CD4-positive, alpha-beta T cell treated with Interleukin-6 at 100 ng/mL for 8 hours (primary cell): ENCODE measurements around the gene HTRA1.

Source experiments
- DNase-seq: peaks from one replicate; pipeline ENCODE4 v3.0.0-alpha.2; 2020; ENCODE audit warnings: mixed read lengths, low spot score

HTRA1 gene

DNA sequence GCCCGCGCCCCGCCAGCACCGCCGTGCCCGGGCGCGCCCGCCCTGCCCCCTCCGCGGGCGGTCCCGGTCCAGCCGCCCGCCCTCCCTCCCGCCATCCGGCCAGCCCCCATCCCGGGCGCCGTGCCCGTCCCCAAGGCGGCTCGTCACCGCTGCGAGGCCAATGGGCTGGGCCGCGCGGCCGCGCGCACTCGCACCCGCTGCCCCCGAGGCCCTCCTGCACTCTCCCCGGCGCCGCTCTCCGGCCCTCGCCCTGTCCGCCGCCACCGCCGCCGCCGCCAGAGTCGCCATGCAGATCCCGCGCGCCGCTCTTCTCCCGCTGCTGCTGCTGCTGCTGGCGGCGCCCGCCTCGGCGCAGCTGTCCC lies at the start of gene HTRA1:
Gene HTRA1, plus strand, starts transcription at position 187 of the 362 bp plus-strand sequence. Its CDS starts 100 bp downstream, at position 287.
- no peak for DNase-seq

DNA sequence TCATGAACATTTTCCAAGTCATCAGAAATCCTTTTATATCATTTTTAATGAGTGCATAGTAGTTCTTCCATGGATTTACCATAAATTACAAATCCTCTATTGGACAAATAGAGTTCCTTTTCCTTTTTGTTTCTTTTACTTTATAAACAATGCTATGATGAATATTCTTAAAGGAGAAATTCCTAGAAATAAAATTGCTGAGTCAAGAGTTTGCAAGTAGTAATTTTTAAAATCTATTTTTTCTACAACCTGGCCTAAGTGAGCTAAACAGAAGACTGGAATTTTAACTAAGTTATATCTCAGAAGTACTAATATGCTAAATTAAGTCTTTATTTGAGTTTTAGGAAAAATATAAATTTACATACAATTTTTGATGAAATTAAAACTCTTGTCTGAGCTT lies 48.0 kb upstream of the HTRA1 start:
- no peak for DNase-seq

DNA sequence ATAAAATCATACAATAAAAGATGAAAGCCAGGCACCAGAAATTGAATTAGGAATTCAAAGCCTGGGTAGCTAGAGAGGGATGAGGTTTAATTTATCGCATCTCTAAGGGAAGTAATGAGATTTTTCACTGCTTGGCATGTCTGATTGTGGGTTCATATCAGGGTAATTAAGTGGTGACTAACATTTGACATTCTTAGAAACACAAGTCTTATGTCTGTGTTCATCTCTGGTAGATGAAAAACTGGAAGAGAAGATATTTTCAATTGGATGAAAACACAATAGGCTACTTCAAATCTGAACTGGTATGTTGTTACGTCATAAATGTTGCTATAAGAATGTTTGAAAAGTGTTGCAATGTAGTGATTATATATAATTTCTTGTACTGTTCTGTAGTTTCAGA lies 43.7 kb upstream of the HTRA1 start:
- no peak for DNase-seq

DNA sequence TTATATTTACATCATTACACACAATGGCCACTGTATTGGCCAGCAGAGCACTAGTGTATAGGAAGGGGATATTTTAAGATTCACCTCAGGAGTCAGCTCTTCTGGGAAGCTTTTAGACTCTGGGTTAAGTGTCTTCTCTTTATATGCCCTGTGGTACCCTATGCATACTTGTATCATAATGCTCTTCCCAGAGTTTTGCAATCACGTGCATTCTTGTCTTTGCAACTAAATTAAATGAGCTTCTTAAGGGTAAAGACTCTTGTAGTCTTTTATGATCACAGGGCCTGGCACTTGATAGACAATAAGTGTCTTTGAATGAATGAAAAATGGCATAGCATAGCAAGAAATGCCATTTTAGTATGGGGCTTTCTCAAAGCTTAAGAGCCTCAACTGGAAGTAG lies 42.3 kb upstream of the HTRA1 start:
- DNase-seq = no peak

DNA sequence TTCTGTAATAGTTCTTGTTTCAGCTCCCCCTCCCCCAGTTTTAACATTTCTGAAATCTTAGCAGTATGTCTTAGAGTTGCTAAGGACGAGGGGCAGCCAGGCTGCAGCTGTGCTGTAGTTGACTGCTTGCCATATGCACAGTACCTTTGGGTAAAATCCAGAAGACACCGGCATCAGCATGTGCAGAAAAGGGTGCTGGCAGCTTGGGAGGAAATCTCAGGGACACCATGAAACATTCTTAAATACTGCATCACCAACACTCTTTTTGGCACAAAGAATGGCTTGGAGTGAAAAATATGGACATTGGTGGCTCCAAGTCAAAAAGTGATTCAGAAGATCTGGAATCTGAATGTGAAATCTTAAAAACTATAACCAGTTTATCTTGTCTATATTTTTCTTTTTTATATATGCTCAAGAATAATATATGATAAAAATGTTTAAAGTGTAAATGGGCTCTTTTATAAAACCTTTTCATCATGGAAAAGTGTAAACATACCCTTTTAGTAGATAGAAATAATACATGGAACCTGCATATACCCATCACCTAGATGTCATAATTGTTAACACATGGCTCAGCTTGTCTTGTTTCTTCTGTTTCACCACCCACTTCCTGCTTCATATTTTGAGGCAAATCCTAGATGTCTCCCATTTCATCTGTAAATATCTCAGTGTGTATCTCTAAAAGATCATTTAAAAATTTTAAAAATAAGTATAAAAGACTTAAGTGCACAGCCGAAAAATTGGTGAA lies 41.3 kb upstream of the HTRA1 start:
- no peak for DNase-seq

DNA sequence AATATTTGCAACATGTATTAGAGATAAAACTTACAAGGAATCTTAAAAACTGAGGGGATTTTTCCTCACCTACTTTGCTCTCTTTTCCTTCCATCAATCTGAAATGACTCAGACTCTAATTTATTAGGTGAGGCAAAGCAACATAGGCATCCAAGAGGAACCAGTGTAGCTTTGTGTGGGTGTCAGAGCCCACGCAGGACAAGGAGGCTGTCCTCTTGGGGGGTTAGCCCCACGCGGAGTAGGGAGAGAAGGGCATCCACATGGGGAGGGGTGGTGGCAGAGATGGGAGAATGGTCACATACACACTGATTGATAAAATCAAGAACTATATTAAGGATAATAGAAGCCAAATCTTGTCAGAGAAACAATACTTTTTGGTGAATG lies 40.7 kb upstream of the HTRA1 start:
- no peak for DNase-seq

DNA sequence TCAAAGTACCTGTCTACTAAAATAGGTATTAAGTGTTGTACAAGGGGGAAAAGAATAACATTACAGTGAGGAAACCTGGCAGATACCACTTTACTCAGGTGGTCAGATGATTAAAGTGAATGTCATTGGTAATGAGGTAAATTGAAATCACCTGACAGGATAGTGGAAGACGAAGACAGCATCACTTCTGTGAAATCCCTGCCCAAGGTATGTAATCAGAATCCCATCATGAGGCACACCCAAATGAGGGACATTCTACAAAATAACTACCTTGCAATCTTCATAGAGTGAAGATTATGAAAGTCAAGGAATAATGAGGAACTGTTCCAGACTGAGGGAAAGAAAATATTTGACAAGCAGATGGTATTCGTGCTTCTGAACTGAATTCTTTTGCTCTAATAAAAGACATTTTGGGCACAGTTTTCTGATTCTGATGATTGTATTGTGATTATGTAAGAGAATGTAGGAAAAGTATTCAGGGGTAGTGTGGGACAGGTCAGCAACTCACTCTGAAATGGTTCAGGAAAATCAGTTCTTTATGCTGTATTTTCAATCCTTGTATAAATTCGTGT lies 40.2 kb upstream of the HTRA1 start:
- DNase-seq = no peak

DNA sequence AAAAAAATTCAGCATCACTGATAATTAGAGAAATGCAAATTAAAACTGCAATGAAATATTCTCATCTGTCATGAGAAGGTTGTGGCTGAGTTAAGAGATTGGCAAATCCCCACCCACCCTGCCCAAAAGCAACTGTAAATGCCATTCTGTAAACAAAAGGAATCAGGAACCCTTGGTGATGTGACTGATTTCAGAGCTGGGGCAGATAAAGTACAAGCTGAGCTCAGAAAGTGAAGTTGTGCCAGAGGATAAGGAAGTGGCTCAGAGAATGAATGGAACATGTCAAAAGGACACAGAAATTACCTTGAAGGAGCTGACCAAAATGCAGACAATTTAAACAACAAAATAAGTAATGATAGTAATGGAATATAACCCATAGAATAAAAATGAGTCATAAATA lies 39.6 kb upstream of the HTRA1 start:
- no peak for DNase-seq

DNA sequence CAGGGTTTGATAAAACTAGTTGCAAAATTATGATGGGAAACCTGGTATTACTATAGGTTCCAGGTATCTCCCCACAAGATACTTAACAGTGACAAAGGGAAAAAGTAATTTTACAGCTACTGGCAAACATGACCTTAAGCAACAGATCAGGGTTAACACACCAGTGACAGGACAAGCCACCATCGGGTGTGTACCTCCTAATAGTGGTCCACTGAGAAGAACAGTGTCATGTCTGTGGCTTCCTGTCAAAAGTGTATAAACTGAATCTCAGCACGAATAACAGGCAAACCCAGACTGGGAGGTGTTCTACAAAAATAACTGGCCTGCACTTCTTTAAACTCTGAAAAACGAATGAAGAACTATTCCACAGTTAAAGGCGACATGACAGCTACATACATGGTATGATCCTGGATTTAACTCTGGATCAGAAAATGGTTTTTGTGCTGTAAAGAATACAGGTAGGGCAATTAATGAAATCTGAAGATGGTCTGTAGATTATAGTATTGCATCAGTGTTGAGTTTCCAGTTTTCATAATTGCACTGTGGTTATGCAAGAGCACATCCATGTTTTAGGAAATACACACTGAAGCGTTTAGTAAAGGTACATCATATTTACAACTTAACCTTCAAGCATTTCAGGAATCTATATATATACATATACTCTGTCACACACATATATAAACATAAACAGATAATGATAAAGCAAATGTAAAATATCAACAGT lies 38.9 kb upstream of the HTRA1 start:
- peak; percentile 43 for DNase-seq

DNA sequence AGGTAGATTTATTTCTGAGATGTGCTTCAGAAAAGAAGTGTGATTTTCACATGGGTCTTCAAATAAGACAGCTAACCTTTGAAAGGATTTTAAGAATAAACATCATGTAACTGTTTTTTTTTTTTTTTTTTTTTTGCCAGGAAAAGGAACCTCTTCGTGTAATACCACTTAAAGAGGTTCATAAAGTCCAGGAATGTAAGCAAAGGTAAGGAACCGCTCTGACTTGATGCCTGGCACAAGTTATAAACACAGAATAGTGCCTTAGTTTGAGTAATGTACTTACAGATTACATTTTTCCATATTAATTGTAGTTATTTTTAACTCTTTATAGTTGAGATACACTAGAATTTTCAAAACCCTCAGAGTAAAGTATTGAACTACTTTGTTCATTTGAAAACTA lies 37.3 kb upstream of the HTRA1 start:
- DNase-seq = no peak

DNA sequence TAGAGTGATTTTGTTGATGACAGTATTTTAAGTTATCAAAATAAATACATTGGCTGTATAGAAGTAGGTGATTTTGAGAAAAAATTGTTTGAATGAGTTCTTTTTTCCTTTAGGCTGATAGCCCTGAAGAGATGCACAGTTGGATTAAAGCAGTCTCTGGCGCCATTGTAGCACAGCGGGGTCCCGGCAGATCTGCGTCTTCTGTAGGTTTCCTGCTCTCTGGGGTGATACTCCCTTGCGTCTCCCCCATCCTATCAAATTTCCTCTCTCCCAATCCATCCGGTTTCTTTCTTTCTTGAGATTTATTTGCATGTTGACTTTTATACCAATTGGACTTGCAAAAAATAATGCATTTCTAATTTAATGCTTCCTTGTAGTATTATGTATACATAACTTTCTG lies 34.5 kb upstream of the HTRA1 start:
- DNase-seq = no peak

DNA sequence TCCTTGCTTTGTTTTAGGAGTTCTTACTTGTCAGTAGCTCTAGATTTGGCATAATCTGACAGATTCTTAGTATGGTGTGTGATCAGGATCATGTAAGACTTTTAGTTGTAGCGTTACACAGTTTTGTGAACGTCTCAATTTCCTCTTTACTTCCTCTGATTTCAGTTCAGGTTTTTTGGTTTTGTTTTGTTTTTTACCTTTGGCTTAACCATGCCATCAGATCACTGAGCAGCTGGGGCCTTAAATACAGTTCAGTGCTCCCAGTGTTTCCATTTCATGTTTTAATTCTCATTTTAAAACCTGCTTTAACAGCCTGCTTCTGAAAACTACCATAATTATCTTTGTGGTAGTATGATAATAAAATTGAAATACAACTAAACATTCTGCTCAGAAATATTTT lies 34.1 kb upstream of the HTRA1 start:
- no peak for DNase-seq

DNA sequence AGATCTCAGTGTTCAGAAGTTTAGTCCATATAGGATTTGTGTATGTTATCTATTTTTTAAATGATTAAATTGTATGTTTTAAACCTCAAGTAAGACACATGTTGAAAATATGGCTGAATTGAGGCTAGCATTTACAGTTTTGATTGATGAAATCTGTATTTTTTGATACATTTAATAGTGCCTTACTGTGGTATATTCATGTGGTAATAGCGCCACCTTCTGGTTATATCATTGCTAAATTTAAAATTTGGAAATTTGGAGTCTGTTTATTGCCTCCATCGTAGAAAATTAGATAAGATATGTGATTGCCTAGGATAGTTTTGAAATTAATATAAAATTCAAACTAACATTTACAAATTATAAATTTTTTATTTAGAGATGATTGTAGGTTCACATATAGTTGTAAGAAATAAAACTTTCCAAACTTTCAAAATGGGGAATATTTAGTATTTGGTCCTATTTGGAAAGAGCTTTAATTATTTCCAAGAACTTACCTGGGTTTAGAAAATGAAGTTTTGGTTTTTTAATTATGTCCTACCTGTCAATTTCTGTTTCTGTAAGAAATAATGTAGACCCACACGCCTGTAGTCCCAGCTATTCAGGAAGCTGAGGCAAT lies 26.0 kb upstream of the HTRA1 start:
- peak; percentile 49 for DNase-seq

DNA sequence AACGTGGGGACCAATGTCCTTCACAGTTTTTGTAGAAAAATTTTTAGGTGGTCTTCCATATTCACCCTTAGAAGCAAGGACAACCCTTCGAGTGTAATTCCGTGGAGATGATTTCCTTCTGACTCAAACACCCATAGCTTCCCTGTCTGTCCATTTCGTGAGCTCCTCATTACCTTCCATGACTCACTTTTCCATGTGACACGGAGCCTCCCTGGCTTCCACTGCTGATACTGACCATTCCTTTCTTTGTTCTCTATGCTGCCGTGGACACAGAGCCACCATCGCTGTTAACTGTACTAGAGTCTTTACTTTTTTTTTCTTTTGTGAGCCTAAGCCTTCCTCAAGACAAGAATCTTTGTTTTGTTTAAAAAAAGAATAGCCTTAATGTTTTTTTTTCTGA lies 19.4 kb upstream of the HTRA1 start:
- DNase-seq = no peak

DNA sequence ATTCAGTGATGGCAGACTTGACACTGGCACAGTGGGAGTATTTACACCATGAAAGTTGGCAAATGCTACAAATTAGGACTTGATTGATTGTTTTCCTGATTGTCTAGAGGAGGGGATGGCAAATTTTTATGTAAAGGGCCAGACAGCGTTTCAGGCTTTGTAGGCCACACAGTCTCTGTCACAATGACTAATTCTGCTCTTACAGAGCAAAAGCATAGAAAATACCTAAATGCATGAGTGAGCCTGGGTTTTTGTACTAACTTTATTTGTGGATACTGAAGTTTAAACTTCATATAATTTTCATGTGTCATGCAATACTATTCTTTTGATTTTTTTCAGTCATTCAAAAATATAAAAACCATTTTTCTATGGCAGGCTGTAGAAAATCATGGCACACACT lies 15.9 kb upstream of the HTRA1 start:
- DNase-seq = no peak

DNA sequence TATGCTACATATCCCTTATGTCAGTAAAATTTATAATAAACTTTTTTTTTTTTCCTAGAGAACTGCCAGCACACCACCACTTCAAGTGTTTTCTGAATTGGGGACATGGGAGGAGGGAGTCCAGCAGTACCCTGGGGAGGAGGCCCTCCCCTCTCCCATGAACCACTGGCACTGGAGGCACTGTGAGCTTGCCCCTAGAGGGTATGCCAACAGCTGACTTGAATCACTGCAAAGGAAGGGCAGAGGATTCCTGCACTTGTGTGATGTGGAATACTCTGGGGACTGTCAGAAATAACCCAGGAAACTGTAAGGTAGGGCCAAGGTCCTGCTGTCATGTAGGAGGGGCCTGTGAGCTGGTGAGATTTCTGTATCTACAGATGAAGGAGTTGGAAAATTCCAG lies 15.4 kb upstream of the HTRA1 start:
- no peak for DNase-seq

DNA sequence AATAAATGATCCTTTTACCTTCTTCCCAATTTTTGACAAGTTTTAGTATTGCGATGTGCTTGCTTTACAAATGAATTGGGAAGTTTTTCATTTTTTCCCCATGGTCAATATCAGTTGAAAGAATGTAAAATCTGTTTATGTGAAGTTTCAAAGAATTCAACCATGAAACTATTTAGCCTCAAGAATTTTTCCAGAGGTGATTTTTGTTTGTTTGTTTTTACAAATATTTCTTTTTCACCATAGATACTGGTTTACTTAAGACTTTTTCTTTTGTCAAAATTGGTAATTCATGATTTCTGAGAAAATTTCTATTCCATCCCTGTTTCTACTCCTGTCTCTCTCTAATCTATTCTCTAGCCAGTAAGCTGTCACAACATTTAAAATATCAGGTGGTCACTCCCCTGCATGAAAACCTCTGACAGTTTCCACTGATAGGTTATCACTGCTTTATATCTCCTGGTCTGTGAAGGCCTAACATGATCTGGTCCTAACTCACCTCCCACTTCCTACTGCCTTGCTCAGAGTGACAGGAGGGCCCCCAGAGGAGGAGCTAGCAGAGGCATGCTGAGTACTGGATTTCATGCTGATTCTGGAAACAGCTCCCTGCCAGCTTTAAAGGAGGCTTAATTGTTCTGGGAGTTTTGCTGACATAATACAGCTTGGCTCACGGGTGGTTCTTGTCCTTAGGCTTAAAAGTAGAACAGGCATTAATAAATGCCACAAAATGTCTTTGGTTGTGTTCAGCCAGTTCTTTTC lies 14.5 kb upstream of the HTRA1 start:
- DNase-seq = no peak

DNA sequence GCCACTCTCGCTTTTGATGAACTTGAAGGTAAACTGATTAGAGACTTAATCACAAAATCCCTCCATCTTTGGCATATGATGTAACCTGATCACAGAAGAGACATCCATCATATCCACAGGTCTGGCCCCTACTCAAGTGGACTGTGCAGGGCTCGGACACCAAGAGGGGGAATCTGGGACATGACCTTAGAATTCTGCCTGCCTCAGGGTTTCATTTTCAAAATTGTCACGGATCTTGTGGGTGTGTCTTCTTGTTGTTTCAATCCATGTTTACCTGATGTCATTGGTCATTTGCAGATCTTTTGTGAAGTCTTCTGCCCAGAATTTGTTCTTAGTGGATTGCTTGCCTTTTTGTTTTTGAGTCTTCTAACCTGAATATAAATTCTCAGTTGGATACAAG lies 12.8 kb upstream of the HTRA1 start:
- no peak for DNase-seq

DNA sequence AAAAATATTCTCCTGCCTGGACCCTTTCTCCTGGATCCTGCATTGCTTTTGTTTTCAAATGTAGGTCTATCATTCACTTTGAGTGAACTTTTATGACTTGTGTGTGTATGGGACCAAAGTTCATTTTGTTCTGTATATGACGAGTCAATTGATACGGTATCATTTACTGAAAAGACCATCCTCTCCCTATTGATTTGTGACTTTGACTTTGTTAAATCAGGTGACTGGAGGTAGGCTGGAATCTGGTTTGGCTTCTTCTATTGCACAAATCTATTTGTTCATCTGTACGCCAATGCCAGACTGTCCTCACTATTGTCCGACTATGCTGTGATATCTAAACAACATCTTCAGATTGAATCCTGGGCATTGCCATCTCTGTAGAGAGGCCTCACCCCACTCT lies 12.2 kb upstream of the HTRA1 start:
- no peak for DNase-seq

DNA sequence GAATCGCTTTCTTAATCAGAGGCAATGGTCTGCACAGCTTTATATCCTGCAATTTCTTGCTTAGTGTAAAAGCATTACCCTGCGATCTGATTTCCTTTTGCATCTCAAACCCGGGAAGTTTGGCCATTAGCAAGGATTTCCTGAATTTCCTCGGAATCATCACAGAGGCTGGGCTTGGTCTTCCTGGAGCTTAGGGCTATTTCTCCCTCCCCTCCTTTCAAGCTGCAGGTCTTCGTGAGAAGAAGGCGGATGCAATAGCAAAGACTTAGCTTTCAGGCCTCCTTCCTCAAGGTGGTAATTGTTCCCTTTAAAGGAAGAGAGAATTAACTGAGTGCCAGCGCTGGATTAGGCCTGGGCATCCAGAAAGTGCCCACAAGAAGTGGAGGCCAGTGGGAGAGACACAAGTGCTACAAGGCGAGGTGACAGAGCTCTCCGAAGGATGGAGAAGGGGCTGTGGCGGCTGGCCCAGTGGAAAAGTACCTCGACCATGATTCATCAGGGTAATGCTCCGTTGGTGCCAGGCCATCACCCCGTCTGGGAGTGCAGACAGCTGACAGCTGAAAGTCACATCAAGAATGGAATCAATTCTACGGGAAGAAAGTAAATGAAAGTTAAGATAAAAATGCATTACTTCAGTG lies 10.9 kb upstream of the HTRA1 start:
- no peak for DNase-seq

DNA sequence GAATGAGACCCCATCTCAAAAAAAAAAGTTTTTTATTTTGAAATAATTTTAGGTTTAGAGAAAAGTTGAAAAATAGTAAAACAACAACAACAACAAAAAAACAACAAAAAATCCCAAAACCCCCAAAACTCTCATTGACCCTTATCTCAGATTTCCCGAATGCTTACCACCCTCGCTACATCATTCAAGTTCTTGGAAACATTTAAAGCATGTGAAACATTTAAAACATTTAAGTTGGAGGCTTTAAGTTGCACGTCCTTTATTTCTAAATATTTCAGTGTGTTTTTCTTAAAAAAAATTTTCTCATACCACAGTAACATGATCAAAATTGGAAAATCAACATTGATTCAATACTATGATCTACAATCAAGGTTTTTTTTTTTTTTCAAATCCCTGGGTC lies 7.3 kb upstream of the HTRA1 start:
- DNase-seq = no peak

DNA sequence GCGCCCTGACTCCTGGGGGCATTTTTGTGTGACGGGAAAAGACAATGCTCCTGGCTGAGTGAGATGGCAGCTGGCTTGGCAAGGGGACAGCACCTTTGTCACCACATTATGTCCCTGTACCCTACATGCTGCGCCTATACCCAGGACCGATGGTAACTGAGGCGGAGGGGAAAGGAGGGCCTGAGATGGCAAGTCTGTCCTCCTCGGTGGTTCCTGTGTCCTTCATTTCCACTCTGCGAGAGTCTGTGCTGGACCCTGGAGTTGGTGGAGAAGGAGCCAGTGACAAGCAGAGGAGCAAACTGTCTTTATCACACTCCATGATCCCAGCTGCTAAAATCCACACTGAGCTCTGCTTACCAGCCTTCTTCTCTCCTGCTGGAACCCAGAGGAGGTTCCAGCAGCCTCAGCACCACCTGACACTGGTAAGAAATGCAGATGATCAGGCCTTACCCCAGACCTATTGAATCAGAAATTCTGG lies 6.7 kb upstream of the HTRA1 start, which contains the start of gene ARMS2:
Gene ARMS2, plus strand, starts transcription at position 51 of the 478 bp plus-strand sequence. Its CDS starts 75 bp downstream, at position 126.
- no peak for DNase-seq
